Measurements from ENCODE around the gene TNS1. TPM values are rescaled to one million over a fixed set of nuclear protein-coding genes. Genes with fewer than 3 reads are reported as not detected.
"Not testable (repeated sequence)": the region's sequence is repeated elsewhere in the genome, so short reads cannot be mapped to it uniquely, and the experiment has no call there.

TNS1 gene
- total RNA-seq, 1 experiment from 2014 or later = 0.49 TPM

GRCh38 chr2:217809736-217810135, 193.1 kb downstream of the TNS1 start:
- Histone ChIP-seq H3K36me3 (ENCODE audit: control insufficient read depth, insufficient read depth, low read length) (no peaks in the 10 kb centered on the region), H3K27me3 (ENCODE audit: control insufficient read depth, insufficient read depth, low read length) (no peaks in the 10 kb centered on the region; the same call in 1 of the 2 replicates), H3K27ac (ENCODE audit: low read length) (no peak overlapping the region), H3K4me3 (ENCODE audit: low read depth in 2 of 2, low read length in 2 of 2) (no peak overlapping the region), H3K9me3 (ENCODE audit: control insufficient read depth, insufficient read depth, low read depth, low read length) (no peaks in the 10 kb centered on the region), H3K4me1 (ENCODE audit: control insufficient read depth, insufficient read depth, low read length) (no peaks in the 10 kb centered on the region)
- ATAC-seq (no peak), DNase-seq (ENCODE audit: low read depth, low spot score) (no peak)
- no TSS peak for BruUV-seq (replicated peaks)
- ChIA-PET CTCF (no interaction called here), POLR2A (no interaction called here)
- TF ChIP-seq, protein P1, sequence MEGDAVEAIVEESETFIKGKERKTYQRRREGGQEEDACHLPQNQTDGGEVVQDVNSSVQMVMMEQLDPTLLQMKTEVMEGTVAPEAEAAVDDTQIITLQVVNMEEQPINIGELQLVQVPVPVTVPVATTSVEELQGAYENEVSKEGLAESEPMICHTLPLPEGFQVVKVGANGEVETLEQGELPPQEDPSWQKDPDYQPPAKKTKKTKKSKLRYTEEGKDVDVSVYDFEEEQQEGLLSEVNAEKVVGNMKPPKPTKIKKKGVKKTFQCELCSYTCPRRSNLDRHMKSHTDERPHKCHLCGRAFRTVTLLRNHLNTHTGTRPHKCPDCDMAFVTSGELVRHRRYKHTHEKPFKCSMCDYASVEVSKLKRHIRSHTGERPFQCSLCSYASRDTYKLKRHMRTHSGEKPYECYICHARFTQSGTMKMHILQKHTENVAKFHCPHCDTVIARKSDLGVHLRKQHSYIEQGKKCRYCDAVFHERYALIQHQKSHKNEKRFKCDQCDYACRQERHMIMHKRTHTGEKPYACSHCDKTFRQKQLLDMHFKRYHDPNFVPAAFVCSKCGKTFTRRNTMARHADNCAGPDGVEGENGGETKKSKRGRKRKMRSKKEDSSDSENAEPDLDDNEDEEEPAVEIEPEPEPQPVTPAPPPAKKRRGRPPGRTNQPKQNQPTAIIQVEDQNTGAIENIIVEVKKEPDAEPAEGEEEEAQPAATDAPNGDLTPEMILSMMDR (IDR thresholded peaks at IDR 0.05) = no peak
- TF ChIP-seq SIN3A (IDR thresholded peaks at IDR 0.05; ENCODE audit: borderline replicate concordance, insufficient read depth, low read depth, low read length) (no peak), POLR2AphosphoS5 (IDR thresholded peaks at IDR 0.05; ENCODE audit: low read depth, low read length) (no peak), TCF7L2 (IDR thresholded peaks at IDR 0.05; ENCODE audit: low read depth, low read length) (no peak)
- TF ChIP-seq, protein P2, sequence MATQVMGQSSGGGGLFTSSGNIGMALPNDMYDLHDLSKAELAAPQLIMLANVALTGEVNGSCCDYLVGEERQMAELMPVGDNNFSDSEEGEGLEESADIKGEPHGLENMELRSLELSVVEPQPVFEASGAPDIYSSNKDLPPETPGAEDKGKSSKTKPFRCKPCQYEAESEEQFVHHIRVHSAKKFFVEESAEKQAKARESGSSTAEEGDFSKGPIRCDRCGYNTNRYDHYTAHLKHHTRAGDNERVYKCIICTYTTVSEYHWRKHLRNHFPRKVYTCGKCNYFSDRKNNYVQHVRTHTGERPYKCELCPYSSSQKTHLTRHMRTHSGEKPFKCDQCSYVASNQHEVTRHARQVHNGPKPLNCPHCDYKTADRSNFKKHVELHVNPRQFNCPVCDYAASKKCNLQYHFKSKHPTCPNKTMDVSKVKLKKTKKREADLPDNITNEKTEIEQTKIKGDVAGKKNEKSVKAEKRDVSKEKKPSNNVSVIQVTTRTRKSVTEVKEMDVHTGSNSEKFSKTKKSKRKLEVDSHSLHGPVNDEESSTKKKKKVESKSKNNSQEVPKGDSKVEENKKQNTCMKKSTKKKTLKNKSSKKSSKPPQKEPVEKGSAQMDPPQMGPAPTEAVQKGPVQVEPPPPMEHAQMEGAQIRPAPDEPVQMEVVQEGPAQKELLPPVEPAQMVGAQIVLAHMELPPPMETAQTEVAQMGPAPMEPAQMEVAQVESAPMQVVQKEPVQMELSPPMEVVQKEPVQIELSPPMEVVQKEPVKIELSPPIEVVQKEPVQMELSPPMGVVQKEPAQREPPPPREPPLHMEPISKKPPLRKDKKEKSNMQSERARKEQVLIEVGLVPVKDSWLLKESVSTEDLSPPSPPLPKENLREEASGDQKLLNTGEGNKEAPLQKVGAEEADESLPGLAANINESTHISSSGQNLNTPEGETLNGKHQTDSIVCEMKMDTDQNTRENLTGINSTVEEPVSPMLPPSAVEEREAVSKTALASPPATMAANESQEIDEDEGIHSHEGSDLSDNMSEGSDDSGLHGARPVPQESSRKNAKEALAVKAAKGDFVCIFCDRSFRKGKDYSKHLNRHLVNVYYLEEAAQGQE (IDR thresholded peaks at IDR 0.05; ENCODE audit: insufficient read depth in 1 of 2, low read depth in 2 of 2, low read length in 1 of 2) = no peak
- in situ Hi-C loops (cut with HindIII; ENCODE audit: low pct_unique_long_range_greater_than_20kb, low sequenced_read_pairs) (no loop called here), intact Hi-C loops (cut with micrococcal nuclease; ENCODE audit: unreplicated experiment) (no loop called here)

DNA sequence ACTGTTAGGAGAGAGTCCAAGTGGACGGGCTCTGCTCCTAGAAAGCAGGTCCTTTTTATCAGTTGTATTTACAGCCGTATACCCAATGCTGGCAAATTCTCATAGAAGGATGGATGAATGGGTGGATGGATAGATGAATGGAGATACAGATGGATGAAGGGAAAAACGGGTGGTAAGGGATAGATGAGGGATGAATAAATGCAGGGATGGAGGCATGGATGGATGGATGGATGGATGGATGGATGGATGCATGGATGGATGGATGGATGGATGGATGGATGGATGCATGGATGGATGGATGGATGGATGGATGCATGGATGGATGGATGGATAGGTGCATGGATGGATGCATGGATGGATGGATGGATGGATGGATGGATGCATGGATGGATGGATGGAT, 193.8 kb downstream of the TNS1 start:
- H3K9me3 ChIP-seq (ENCODE audit: control insufficient read depth, insufficient read depth, low read depth, low read length); H3K36me3 ChIP-seq (ENCODE audit: control insufficient read depth, insufficient read depth, low read length); DNase-seq (ENCODE audit: low read depth, low spot score); ATAC-seq; intact Hi-C loops (cut with micrococcal nuclease; ENCODE audit: unreplicated experiment); H3K4me1 ChIP-seq (ENCODE audit: control insufficient read depth, insufficient read depth, low read length); BruUV-seq (replicated peaks); in situ Hi-C loops (cut with HindIII; ENCODE audit: low pct_unique_long_range_greater_than_20kb, low sequenced_read_pairs); H3K4me3 ChIP-seq (ENCODE audit: low read depth in 2 of 2, low read length in 2 of 2); H3K27ac ChIP-seq (ENCODE audit: low read length); CTCF ChIA-PET; H3K27me3 ChIP-seq (ENCODE audit: control insufficient read depth, insufficient read depth, low read length): not testable (repeated sequence)
- POLR2A ChIA-PET = interaction anchor here (1.1 kb wide), 1 partner anchor 17 kb away, joined by 7 read pairs; no protein-coding TSS in a partner anchor

DNA sequence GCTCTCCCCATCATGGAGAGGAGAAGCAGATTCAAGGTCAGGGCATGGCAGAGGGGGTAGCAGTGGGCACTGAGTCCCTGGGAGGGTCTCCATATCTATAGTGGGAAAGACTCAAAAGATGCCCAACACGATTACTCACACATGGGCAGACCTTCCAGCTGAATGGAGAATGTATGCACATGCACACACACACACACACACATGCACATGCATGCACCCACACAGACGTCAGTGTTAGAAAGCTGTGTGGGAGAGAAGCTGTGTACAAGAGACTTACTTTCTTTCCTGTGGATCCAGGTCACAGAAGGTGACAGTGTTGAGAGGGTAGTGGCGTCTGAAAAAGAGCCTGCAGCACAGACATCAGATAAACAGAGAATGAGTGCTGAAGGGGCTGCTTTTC, 194.5 kb downstream of the TNS1 start:
- BruUV-seq (replicated peaks) = no TSS peak
- H3K9me3 ChIP-seq (ENCODE audit: control insufficient read depth, insufficient read depth, low read depth, low read length) = no peaks in the 10 kb centered on the region
- no peaks in the 10 kb centered on the region for H3K36me3 ChIP-seq (ENCODE audit: control insufficient read depth, insufficient read depth, low read length)
- no peak overlapping the region for H3K4me3 ChIP-seq (ENCODE audit: low read depth in 2 of 2, low read length in 2 of 2)
- H3K27me3 ChIP-seq (ENCODE audit: control insufficient read depth, insufficient read depth, low read length) = no peaks in the 10 kb centered on the region; the same call in 1 of the 2 replicates
- no peak overlapping the region for H3K27ac ChIP-seq (ENCODE audit: low read length)
- ATAC-seq (no peak), DNase-seq (ENCODE audit: low read depth, low spot score) (no peak)
- POLR2A ChIA-PET = interaction anchor here (0.6 to 1.1 kb wide), 2 partner anchors 16 to 140 kb away, joined by 3 to 7 read pairs; no protein-coding TSS in a partner anchor
- in situ Hi-C loops (cut with HindIII; ENCODE audit: low pct_unique_long_range_greater_than_20kb, low sequenced_read_pairs) = no loop called here
- CTCF ChIA-PET = interaction anchor here (0.6 kb wide), 1 partner anchor 259 kb away, joined by 6 read pairs; no protein-coding TSS in a partner anchor
- TF ChIP-seq, protein P2 (IDR thresholded peaks at IDR 0.05; ENCODE audit: insufficient read depth in 1 of 2, low read depth in 2 of 2, low read length in 1 of 2) = no peak
- TF ChIP-seq, protein P1 (IDR thresholded peaks at IDR 0.05) = no peak
- TF ChIP-seq SIN3A (IDR thresholded peaks at IDR 0.05; ENCODE audit: borderline replicate concordance, insufficient read depth, low read depth, low read length) = no peak
- TF ChIP-seq POLR2AphosphoS5 (IDR thresholded peaks at IDR 0.05; ENCODE audit: low read depth, low read length) = no peak
- TF ChIP-seq TCF7L2 (IDR thresholded peaks at IDR 0.05; ENCODE audit: low read depth, low read length) = no peak
- intact Hi-C loops (cut with micrococcal nuclease; ENCODE audit: unreplicated experiment) = no loop called here
- H3K4me1 ChIP-seq (ENCODE audit: control insufficient read depth, insufficient read depth, low read length) = no peaks in the 10 kb centered on the region

Data from Panc1 (cell line).